HepG2 (cell line): ENCODE data around the gene TLCD5. TPM values are rescaled to one million over a fixed set of nuclear protein-coding genes. Genes with fewer than 3 reads are reported as not detected.

Experiments
- ATAC-seq: fragments of 200-7000 bp; cut with Tn5 transposase; 3 replicates; pipeline ENCODE4 v1.9.1; 2020; ENCODE audit warnings: mild to moderate bottlenecking, moderate library complexity
- BruUV-seq: library from RNA; stranded (reverse); fragments of 400-500 nt; replicated peaks from 2 replicates; lab custom pipeline; 2021; lab: Mats Ljungman, UMichigan
- CTCF ChIA-PET: fragments of 300-600 bp; formaldehyde crosslinking; extraction: SDS; loops from one replicate; lab custom pipeline; 2021; ENCODE audit warnings: low total read pairs, inconsistent platforms, low intra/inter-chr PET ratio; lab: Yijun Ruan, JAX
- POLR2A ChIA-PET: fragments of 350-600 bp; sonication (Branson Sonifier 250); formaldehyde crosslinking; loops from one replicate; lab custom pipeline; 2020; ENCODE audit warnings: antibody characterized with exemption, inconsistent platforms; lab: Yijun Ruan, JAX
- DNase-seq: peaks from one replicate; pipeline ENCODE4 v3.0.0-alpha.2; 2015; ENCODE audit warnings: low spot score
- FAIRE-seq: peaks from 3 replicates; lab custom pipeline; 2011; peaks lifted over from hg19 to GRCh38; lab: Jason Lieb, UNC
- H2AFZ ChIP-seq: one replicate; pipeline ENCODE4 v1.6.1; 2011; ENCODE audit warnings: low read length, inconsistent platforms
- H3K27ac ChIP-seq: fragments of 300-600 bp; 3 replicates; pipeline ENCODE4 v1.8.0; 2011; ENCODE audit warnings: mixed run types, mild to moderate bottlenecking, mixed read lengths, low read length, inconsistent platforms; ENCODE audit not compliant: insufficient read depth; ENCODE audit errors: extremely low read length
- H3K27me3 ChIP-seq, 2 experiments: fragments of 200-600 bp in 1 of 2; 2 replicates in 1 of 2; 3 replicates in 1 of 2; pipeline versions ENCODE4 v1.6.0 to v1.8.0; 2011; ENCODE audit warnings: low read length in 2 of 2, mild to moderate bottlenecking in 2 of 2, moderate library complexity in 2 of 2, inconsistent platforms in 1 of 2; ENCODE audit not compliant: insufficient read depth in 2 of 2, control insufficient read depth in 1 of 2
- H3K36me3 ChIP-seq, 2 experiments: fragments of 200-600 bp in 1 of 2; replicated peaks in 1 of 2; 2 replicates in 1 of 2; 3 replicates in 1 of 2; pipeline versions ENCODE4 v1.5.1 to v1.8.0; 2011; ENCODE audit warnings: low read length in 2 of 2, inconsistent platforms in 1 of 2; ENCODE audit not compliant: insufficient read depth in 2 of 2, control insufficient read depth in 1 of 2
- H3K4me1 ChIP-seq: 2 replicates; pipeline ENCODE4 v1.5.1; 2012; ENCODE audit warnings: low read length, inconsistent platforms; ENCODE audit not compliant: insufficient read depth
- H3K4me2 ChIP-seq: 2 replicates; pipeline ENCODE4 v1.6.0; 2011; ENCODE audit warnings: low read depth, low read length, inconsistent platforms
- H3K4me3 ChIP-seq, 3 experiments: fragments of 200-600 bp in 1 of 3; sonication (generic), shearing (Covaris generic) in 1 of 3; replicated peaks in 1 of 3; 2 replicates each; pipeline ENCODE4 v1.5.1; 2011 to 2016; ENCODE audit warnings: low read length in 3 of 3, inconsistent platforms in 2 of 3, low read depth in 2 of 3, mild to moderate bottlenecking in 2 of 3, control low read depth in 1 of 3, mixed read lengths in 1 of 3; ENCODE audit not compliant: insufficient read depth in 1 of 3
- H3K79me2 ChIP-seq: one replicate; pipeline ENCODE4 v1.6.1; 2011; ENCODE audit warnings: low read length, inconsistent platforms; ENCODE audit not compliant: insufficient read depth
- H3K9ac ChIP-seq: 2 replicates; pipeline ENCODE4 v1.6.0; 2011; ENCODE audit warnings: mild to moderate bottlenecking, low read depth, low read length, inconsistent platforms; ENCODE audit not compliant: insufficient read depth
- H3K9me3 ChIP-seq: 2 replicates; pipeline ENCODE4 v1.5.1; 2012; ENCODE audit warnings: mild to moderate bottlenecking, low read length
- H4K20me1 ChIP-seq: 2 replicates; pipeline ENCODE4 v1.6.0; 2011; ENCODE audit warnings: inconsistent platforms, mild to moderate bottlenecking, low read length, moderate library complexity; ENCODE audit not compliant: insufficient read depth
- GABPA ChIP-seq, 2 experiments: IDR thresholded peaks; 2 replicates each; pipeline ENCODE4 v1.6.1; 2011 to 2016; ENCODE audit warnings: low read depth in 2 of 2, low read length in 1 of 2, missing biosample characterization in 1 of 2, missing genetic modification characterization in 1 of 2
- ISL2 ChIP-seq: sonication (generic); formaldehyde crosslinking; IDR thresholded peaks from 2 replicates; pipeline ENCODE4 v1.5.0; 2020; ENCODE audit warnings: missing genetic modification reagents
- KIAA2018 ChIP-seq: sonication (generic); formaldehyde crosslinking; IDR thresholded peaks from 2 replicates; pipeline ENCODE4 v1.5.0; 2020; ENCODE audit warnings: mild to moderate bottlenecking, missing genetic modification reagents, borderline replicate concordance
- MAFK ChIP-seq, 2 experiments: IDR thresholded peaks in 1 of 2; conservative IDR thresholded peaks in 1 of 2; 2 replicates each; pipeline ENCODE4 v1.6.1; 2011; ENCODE audit warnings: improper control_type of control experiment in 2 of 2, low read length in 2 of 2
- PHF8 ChIP-seq: sonication (generic); formaldehyde crosslinking; IDR thresholded peaks from 2 replicates; pipeline ENCODE4 v1.5.0; 2020; ENCODE audit warnings: missing genetic modification reagents
- SRSF4 ChIP-seq: fragments of 200-400 bp; formaldehyde crosslinking; IDR thresholded peaks from one replicate; pipeline ENCODE4 v1.6.1; 2018; ENCODE audit warnings: mild to moderate bottlenecking, low read depth, low read length, moderate library complexity; ENCODE audit not compliant: poor library complexity, severe bottlenecking
- ZNF124 ChIP-seq: sonication (generic); formaldehyde crosslinking; IDR thresholded peaks from 2 replicates; pipeline ENCODE4 v1.4.0; 2020; ENCODE audit warnings: missing genetic modification reagents
- WGBS: methylation state at CpG from one replicate; pipeline ENCODE4 v1.1.6; 2017; ENCODE audit warnings: low lambda C conversion rate; 5-methylcytosine and 5-hydroxymethylcytosine counted together
- in situ Hi-C: cut with HindIII; loops from 2 replicates; pipeline ENCODE4 v1.10.0; 2017; ENCODE audit warnings: low pct_unique_long_range_greater_than_20kb; ENCODE audit not compliant: extremely low pct_ligation_motif_present
- intact Hi-C: fragments of 100-400 bp; cut with micrococcal nuclease; formaldehyde crosslinking; loops from one replicate; pipeline ENCODE4 v1.10.0; 2022; ENCODE audit not compliant: unreplicated experiment
- polyA plus RNA-seq, 8 experiments: library from polyadenylated mRNA; depleted of rRNA in 3 of 8; stranded (reverse) in 7 of 8; unstranded in 1 of 8; fragments of >200 nt; fragmentation: Illumina TruSeq in 4 of 8; extraction: Trizol in 4 of 8; gene quantifications; 2 replicates each; pipeline versions ENCODE4 v1.2.1 to v1.2.3, GENCODE V29; 2011 to 2016; ENCODE audit warnings: low read depth in 4 of 8, missing spikeins in 1 of 8, mixed read lengths in 1 of 8; ENCODE audit not compliant: insufficient read depth in 1 of 8
- total RNA-seq, 5 experiments: library from RNA; depleted of rRNA; stranded (reverse); fragments of >200 nt; fragmentation: Illumina TruSeq; extraction: Trizol; gene quantifications; 2 replicates each; pipeline ENCODE4 v1.2.3, GENCODE V29; 2016; ENCODE audit warnings: low read depth in 1 of 5

The TLCD5 gene
- total and polyA plus RNA-seq, 2 of the 13 experiments (the other 11 are each of a cell fraction or from before 2014, with no cell fraction given), result 6.1 to 7.6 TPM

GRCh38 chr11:120337355-120338106 lies 12.4 kb downstream of the TLCD5 start (continued):
- TF ChIP-seq ZNF124 (CRISPR knock-in tag) (0 out of 2 replicates have a peak, but pooled peaks have one; percentile 31), SRSF4 (no peak), ISL2 (peak; percentile 30; the same call in 1 of the 2 replicates)

DNA sequence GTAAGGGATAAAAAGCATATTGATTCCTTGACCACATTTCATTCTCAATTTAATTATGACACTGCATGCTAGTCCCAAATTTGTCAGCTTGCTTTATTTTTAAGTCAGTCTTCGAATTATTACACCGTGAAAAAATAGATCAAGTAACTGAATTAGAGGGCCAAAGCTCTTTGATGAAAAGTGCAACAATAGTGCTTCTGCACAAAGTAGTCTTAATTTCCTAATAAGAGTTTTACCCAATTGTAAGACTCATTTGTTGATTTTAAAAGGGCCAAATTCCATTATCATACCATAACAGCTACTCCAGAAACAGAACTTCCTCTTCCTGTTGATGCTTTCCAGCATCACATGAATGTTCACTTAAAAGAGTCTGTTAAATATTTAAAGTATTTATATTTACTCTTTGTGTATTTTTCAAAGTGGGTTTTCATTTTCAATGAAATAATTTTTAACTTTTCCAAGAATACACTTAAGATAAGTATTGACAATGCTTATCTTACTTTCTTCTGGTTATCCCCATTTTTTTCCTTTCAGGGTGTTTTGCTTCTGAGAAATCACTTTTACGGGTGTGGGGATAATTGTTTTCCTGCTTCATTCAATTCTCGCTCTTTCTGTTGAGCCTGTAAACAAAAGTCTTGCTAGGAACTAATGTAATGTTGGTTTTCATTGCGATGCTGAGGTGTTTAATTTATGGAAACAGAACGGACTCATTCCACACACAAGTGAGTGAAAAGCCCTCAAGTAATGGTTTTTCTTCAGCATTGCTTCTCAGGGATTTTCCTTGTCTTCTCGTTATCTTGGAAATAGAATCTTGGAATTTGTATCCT lies 13.2 kb downstream of the TLCD5 start:
- Histone ChIP-seq H3K36me3 (no peaks in the 10 kb centered on the region), H3K4me2 (peak overlapping the region; percentile 95), H3K79me2 (peaks cover 67% of the 10 kb centered on the region), H2AFZ (no peak overlapping the region), H3K27me3 (no peaks in the 10 kb centered on the region; a peak in 1 of 5 replicates), H3K4me3 (peak overlapping the region; percentile 80 to 96 (median 86)), H3K9ac (peak overlapping the region; percentile 84), H4K20me1 (peaks cover 21% of the 10 kb centered on the region), H3K9me3 (no peaks in the 10 kb centered on the region), H3K4me1 (peaks cover 51% of the 10 kb centered on the region), H3K27ac (peak overlapping the region; percentile 86)
- DNase-seq (no peak), FAIRE-seq (no peak), ATAC-seq (no peak)
- WGBS, result 10% methylated on average over 7 of the region's 7 CpGs
- POLR2A ChIA-PET, result interaction anchor here (1.0 to 2.5 kb wide), 4 partner anchors 9 to 140 kb away, joined by 3 to 10 read pairs (median 6); no protein-coding TSS in a partner anchor
- in situ Hi-C loops (loop anchor here (5.0 kb wide), 1 partner anchor 54 kb away; no protein-coding TSS in a partner anchor), intact Hi-C loops (loop anchor here (5.0 kb wide), 2 partner anchors 34 to 94 kb away; no protein-coding TSS in a partner anchor)
- TSS peak; percentile 42 for BruUV-seq
- CTCF ChIA-PET, result no interaction called here
- TF ChIP-seq PHF8 (CRISPR knock-in tag), result no peak
- TF ChIP-seq GABPA (IDR thresholded peaks at IDR 0.05; ENCODE audit: low read depth, low read length), result no peak
- peak; percentile 28; the same call in 1 of the 2 replicates for TF ChIP-seq GABPA (CRISPR knock-in tag; IDR thresholded peaks at IDR 0.05; ENCODE audit: low read depth)
- no peak for TF ChIP-seq KIAA2018 (CRISPR knock-in tag)
- 0 out of 4 replicates have a peak, but pooled peaks of 1 of the 2 experiments have one; percentile 1 for TF ChIP-seq MAFK (conservative IDR thresholded peaks at IDR 0.05 in 1 of 2, IDR thresholded peaks at IDR 0.05 in 1 of 2; ENCODE audit: low read length in 2 of 2)
